GM18858 (cell line): Measurements from ENCODE around the gene PWWP2A.
"Not testable (repeated sequence)": the region's sequence is repeated elsewhere in the genome, so short reads cannot be mapped to it uniquely, and the experiment has no call there.

Source experiments
- ATAC-seq: cut with Tn5 transposase; IDR thresholded peaks from one replicate; pipeline ENCODE4 v1.9.1; 2021; ENCODE audit not compliant: unreplicated experiment

Gene PWWP2A

DNA sequence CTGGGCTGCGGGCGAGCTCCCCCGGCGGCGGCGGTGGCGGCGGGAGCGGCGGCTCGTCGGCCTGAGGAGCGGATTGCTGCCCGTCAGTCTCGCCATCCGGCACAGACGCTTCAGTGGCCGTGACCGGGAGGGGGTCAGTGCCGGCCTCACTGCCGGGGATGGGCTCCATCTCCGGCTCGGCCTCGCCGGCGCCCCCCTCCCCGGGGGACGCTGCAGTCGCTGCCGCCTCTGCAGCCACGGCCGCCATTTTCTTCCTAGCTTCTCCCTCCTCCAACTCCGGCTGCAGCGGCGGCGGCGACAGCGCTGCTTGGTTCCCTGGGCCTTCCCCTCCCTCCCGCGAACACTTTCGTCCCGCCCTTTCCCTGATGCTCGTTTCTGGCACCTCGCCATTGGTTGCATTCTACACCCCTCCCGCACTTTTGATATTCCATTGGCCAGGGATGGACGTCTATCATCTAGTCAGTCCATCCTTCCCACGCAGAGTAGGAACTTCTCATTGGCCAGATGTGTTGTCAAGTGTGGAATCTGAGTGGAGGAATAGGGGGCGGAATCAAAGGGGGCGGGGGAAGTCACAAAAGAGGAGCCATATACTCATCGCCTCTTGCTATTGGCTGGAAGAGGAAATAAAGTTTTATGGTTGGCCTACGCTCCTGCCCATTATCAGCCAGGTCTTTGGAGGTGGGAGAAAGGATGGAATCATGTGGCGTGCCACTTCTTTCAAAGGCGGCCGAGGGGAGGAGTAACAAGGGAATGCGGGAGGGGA, at the start of gene PWWP2A:
PWWP2A (minus strand) TSS at position 309 of the 763 bp plus-strand sequence; CDS start at position 247, 62 bp downstream.
- peak; percentile 90 for ATAC-seq

GRCh38 chr5:160167624-160168165, 48.4 kb upstream of the PWWP2A start:
- no peak for ATAC-seq

DNA sequence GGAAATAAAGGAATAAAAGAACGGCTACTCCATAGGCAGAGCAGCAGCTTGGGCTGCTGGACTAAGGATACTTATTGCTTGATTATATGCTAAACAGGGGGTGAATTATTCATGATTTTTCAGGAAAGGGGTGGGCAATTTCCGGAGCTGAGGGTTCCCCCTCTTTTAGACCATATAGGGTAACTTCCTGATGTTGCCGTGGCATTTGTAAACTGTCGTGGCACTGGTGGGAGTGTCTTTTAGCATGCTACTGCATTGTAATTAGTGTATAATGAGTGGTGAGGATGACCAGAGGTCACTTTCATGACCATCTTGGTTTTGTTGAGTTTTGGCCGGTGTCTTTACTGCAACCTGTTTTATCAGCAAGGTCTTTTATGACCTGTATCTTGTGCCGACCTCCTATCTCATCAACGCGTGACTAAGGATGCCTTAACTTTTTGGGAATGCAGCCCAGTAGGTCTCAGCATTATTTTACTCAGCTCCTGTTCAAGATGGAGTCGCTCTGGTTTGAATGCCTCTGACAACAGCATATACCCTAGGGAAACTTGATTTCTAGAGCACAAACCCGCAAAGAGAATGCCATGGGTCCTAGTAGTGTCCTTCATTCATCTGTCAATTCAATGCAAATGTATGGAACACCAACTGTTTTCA, 47.8 kb upstream of the PWWP2A start:
- no peak for ATAC-seq

GRCh38 chr5:160166069-160166972, 47.1 kb upstream of the PWWP2A start:
- ATAC-seq, result no peak

DNA sequence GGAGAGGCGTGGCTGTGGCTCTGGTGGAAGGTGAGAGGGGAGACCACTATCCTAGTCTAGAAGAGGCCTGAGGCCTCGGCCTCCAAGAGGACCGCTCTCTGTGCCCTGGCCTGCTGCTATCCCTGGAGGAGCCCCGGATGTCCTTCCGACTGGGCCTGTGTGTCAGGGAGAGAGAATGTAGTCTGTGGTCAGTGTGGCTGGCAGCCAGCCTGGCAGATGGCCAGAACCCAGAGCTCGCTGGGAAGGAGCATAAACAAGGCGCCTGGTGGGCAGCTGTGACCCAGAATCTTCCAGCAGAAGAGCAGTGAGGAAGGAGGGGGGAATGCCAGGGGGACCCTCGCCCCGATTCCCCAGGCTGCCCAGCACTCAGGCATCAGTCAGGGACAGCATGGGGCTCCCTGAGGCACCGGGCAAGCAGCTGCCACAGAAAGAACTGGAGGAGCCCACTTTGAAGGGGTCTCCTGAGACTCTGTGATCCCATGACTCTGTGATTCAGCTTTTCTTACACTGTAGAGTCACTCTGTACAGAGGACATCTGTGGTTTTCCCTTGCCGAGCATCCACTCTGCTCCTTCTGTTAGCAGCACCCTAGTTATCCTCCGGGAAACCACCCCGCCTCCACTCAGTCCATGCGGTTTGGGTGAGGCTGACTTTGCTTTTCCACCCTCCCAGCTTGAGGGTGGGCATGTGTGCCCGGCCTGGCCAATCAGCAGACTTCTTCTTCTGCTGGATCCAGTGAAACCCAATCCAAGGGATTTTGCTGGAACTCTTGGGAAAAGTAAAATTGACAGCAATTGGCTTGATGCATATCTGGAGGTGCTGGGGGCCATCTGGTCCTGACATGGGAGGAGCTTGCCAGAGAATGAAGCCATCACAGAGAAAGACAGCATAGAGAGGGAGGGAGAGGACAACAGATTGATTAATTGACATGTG, 46.2 kb upstream of the PWWP2A start:
- ATAC-seq, result no peak

GRCh38 chr5:160162910-160163309, 43.7 kb upstream of the PWWP2A start:
- ATAC-seq, result no peak

- no peak for ATAC-seq
These were observed 42.4 kb upstream of the PWWP2A start for GRCh38 chr5:160161626-160162025.

DNA sequence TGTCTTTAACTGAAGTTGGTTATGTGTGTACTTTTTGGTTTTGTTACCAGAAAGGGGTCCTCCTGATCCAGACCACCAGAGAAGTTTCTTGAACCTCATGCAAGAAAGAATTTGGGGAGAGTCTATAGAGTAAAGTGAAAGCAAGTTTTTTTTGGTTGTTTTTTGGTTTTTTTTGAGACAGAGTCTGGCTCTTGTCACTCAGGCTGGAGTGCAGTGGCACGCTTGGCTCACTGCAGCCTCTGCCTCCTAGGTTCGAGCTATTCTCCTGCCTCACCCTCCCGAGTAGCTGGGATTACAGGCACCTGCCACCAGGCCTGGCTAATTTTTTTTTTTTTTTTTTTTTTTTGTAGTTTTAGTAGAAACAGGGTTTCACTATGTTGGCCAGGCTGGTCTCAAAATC, 41.6 kb upstream of the PWWP2A start:
- not testable (repeated sequence) for ATAC-seq

DNA sequence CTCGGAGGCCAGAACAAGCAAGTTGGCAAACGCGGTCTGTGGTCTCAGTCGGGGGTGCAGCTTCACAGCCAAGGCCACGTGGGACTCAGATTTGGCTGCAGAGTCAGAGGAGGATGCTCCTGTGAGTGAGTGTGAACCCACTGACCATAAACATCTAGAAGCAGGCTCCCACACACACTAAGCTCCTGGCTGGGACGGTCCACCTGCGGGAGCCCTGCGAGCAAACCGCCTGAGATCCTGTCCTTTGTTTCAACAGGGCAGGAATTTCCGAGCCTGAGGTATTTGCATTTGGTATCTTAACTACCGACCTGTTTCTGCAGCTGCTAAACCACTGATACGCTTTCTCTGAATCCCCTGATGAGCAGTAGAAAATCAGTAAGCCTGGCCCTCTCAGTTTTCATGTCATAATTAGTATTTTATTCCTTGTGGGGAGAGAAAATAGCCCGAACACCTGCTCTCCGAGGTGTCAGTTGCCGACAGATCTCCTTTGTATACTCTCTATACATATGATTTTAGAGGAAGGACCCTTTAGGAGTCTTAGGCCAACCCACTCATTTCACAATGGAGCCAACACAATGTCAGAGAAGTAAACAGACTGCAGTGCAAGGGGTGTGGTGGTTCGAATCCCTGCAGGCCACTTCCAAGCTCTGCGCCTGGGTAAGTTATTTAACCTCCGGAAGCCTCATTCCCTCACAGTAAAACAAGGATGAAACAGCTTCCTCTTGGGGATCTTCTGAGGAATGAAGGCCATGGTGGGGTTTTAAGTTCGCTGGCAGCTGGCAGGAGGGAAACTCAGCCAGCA, 40.9 kb upstream of the PWWP2A start:
- ATAC-seq, result no peak

DNA sequence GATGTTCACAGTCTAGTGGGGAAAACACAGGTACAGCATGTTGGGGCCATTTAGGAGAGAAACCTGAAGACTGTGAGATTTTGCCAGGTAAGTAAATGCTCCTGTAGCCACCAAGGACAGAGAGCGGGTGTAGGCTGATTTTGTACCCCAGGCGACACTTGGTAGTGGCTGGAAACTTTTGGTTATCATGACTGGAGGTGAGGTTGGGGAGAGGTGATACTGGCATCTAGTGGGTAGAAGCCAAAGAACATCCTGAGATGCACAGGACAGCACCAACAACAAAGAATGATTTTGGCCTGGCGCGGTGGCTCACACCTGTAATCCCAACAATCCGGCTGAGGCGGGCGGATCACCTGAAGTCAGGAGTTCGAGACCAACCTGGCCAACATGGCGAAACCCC, 38.8 kb upstream of the PWWP2A start:
- no peak for ATAC-seq

DNA sequence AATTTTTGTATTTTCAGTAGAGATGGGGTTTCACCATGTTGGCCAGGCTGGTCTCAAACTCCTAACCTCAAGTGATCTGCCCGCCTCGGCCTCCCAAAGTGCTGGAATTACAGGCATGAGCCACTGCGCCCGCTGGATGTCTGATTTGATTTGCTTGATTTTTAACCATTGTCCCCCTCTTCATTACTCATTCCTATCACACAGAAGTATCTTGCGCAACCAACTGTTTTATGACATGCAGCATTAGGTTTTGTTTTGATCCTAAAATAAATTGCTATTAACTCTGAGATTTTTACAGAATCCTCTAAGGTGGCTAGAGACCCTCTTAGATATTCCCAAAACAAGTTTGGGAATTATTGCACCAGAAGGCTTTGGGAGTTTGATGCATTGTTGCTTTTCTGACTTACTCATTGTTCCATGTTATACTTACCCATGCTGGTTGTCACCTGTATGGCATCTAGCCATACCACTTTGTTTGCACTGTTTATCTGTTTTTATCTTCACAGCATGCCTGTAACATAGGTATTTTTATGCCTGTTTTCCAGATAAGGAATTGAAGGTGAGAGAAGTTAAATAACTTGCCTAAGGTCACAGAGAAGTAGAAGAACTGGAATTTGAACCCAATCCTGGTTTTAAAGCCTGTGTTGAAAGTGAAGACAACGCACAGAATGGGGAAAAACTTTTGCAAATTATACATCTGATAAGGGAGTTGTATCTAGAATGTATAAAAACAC, 35.9 kb upstream of the PWWP2A start:
- ATAC-seq, result no peak

GRCh38 chr5:160152901-160153300, 33.7 kb upstream of the PWWP2A start:
- no peak for ATAC-seq

DNA sequence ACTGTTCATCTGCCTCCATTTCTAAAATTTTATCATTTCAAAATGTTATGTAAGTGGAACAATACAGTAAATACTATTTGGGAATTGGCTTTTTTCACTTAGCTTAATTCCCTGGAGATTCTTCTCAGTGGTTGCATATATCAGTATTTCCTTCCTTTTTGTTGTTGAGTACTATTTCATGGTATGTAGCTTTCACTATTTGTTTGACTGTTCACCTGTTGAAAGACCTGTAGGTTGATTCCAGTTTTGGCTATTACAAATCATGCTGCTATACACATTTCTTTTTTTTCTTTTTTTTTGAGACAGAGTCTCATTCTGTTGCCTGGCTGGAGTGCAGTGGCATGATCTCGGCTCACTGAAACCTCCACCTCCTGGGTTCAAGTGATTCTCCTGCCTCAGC, 33.0 kb upstream of the PWWP2A start:
- ATAC-seq, result peak; percentile 82

DNA sequence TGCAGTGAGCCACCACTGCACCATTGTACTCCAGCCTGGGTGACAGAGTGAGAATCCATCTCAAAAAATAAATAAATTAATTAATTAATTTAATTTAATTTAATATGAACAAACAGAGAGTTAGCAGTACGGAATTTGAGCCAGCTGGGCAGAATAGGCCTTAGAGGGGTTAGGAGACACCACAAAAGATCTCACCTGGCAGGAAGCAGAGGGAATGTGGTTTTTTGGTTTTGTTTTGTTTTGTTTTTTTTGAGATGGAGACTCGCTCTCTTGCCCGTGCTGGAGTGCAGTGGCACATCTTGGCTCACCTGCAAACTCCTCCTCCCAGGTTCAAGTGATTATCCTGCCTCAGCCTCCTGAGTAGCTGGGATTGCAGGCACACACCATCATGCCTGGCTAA, 31.8 kb upstream of the PWWP2A start:
- no peak for ATAC-seq

- no peak for ATAC-seq
These were observed 31.1 kb upstream of the PWWP2A start for GRCh38 chr5:160150381-160150780.

- not testable (repeated sequence) for ATAC-seq
These were observed 25.2 kb upstream of the PWWP2A start for GRCh38 chr5:160144436-160144835.

DNA sequence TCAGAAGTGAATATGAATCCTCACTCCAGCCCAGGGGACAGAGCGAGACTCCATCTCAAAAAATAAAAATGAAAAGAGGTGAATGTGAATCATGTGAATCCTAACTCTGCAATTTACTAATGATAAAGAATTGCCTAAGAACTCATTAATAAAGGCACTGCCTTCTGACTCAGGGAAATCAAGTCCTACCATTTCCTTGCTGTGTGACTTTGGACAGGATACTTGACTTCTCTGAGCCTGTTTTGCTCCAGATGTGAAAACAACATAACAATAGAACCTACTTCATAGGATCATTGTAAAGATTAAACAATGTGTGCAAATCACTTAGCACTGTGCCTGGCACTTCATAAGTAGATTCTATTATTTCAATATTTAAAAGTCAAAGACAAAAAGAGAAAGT, 15.1 kb upstream of the PWWP2A start:
- ATAC-seq, result no peak

DNA sequence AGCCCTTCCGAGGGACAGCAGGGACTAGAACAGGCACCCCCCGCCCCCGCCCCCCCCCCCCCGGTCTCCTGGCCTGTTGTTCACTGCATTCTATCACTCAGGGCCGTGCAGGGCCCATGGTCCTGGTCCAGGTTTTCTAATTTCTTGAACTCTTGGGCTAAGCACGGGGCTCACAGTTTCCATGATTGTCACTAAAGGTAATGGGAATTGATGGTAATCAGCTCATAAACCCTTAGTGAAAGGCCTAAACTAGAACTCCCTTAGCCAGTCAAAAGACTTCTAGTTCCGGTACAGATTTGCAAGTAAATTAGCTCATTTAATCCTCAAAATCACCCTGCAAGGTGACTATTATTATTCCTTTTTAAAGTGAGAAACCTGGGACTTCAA, 14.7 kb upstream of the PWWP2A start:
- ATAC-seq, result no peak
